T47D (cell line): Measurements from ENCODE around the gene SPTLC1.
"Not testable (repeated sequence)": the region's sequence is repeated elsewhere in the genome, so short reads cannot be mapped to it uniquely, and the experiment has no call there.

Experiments
- DNase-seq, 2 experiments: peaks; one replicate each; pipeline versions ENCODE4 v3.0.0 to v3.0.0-alpha.2; 2011 to 2012; ENCODE audit warnings: low read depth in 1 of 2, low spot score in 1 of 2
- JUND ChIP-seq: IDR thresholded peaks from 2 replicates; pipeline ENCODE4 v1.6.1; 2012; ENCODE audit warnings: low read depth
- in situ Hi-C: cut with HindIII; loops from 2 replicates; pipeline ENCODE4 v1.10.0; 2016; ENCODE audit warnings: low sequenced_read_pairs, low pct_unique_long_range_greater_than_20kb

The SPTLC1 gene

DNA sequence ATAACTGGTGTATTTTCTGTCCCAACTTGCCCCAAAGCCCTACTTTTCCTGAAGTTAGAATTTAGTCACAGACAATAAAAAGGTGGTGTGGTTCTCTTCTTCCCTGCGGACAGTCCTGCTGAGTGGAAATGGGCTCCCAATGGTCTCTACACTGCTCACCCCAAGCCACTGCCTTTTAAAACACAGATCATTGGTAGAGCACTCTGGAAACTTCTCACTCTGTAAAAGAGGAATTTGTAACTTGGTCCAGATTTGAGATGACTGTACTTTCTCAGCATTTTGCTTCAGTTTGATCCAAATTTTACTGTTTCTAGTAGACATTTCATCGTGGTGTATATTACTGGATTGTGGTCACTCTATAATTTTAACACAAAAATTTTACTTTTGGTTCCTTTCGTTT is 84.8 kb downstream of the SPTLC1 start:
- no peak for DNase-seq
- in situ Hi-C loops, result no loop called here
- no peak for TF ChIP-seq JUND

DNA sequence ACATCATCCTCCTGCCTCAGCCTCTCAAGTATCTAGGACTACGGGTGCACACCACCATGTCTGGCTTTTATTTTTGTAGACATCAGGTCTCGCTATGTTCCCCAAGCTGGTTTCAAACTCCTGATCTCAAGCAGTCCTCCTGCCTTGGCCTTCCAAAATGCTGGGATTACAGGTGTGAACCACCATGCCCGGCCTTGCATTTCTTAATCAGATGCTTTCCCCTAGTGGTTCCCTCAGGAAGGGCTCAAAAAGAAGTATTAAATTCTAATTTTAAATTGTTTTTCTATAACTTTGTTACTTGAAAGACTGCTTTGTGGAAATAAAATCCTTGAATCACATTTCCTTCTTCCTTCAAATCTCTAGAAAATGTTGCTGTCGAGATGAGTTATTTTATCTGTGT is 85.7 kb downstream of the SPTLC1 start:
- DNase-seq, result no peak
- in situ Hi-C loops, result no loop called here
- TF ChIP-seq JUND, result no peak

DNA sequence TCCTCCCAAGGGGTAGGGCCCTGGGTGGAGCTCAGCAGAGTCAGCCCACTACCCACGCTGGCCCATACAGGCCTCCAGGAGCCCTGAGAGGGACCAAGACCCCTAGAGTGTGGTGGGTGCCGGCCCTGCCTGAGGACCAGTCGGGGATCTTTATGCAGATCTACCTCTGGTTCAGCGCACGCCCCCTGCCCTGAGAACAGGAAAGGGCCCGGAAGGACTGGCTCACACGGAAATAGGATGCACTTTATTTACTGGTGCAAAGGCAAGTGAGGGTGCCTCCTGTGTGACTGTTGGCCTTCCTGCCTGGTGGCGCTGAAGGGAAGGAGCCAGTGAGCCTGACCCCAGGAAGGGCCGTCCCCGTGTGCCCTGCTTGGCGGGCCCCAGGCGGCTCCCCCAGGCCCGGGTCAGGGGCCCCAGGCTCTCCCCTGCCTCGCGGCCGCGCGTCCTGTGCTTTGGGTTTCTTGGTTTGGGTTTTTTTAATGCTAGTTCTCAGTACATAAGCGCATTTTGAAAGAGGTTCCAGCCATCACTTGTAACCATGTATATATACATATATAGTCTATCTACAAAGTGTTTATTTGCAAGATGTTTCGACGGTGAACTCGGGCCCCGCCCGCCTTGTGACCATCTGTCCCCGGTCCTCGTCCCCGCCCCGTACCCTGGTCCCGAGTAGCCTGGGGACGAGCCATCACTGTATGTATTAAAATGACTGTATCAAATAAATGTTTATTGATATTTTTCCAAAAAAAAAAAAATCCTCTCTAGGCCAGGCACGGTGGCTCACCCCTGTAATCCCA is 88.8 kb downstream of the SPTLC1 start:
- TF ChIP-seq JUND, result no peak
- no peak for DNase-seq
- in situ Hi-C loops, result no loop called here

DNA sequence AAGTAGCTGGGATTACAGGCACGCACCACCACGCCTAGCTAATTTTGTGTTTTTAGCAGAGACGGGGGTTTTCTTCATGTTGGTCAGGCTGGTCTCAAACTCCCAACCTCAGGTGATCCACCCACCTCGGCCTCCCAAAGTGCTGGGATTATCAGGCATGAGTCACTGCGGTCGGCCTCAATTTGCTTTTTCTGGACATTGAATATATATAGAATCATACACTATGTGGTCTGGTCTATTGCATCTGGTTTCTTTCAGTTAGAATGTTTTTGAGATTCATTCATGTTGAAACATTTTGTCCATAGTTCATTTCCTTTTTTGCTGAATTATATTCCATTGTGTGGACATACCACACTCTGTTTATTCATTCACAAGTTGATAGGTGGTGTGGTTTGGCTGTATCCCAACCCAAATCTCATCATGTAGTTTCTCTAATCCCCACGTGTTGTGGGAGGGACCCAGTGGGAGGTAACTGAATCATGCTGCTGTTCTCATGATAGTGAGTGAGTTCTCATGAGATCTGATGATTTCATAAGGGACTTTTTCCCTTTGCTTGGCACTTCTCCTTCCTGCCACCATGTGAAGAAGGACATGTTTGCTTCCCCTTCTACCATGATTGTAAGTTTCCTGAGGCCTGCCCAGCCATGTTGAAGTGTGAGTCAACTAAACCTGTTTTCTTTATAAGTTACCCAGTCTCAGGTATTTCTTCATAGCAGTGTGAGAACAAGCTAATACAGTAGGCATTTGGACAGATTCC is 93.2 kb downstream of the SPTLC1 start:
- DNase-seq, in situ Hi-C loops: not testable (repeated sequence)

DNA sequence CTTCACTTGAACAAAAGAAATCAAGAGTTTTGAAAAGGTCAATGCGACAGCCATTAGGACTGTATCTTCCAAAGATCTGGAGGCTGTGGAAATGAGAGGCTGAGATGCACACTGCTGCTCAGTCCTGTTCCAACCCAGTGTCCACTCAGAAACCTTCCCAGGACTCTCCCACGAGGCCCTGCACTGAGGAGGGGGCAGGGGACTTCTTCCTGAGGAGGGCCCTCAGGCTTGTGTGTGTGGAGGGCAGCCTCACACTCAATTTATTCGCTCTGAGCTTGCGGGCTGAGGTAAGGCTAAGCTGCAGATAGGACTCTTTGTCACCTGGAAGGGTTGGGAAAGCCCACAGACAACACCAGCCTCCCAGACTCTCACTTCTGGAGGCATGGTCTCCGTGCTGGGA is 95.6 kb downstream of the SPTLC1 start:
- no peak for DNase-seq
- in situ Hi-C loops, result no loop called here
- TF ChIP-seq JUND, result no peak

DNA sequence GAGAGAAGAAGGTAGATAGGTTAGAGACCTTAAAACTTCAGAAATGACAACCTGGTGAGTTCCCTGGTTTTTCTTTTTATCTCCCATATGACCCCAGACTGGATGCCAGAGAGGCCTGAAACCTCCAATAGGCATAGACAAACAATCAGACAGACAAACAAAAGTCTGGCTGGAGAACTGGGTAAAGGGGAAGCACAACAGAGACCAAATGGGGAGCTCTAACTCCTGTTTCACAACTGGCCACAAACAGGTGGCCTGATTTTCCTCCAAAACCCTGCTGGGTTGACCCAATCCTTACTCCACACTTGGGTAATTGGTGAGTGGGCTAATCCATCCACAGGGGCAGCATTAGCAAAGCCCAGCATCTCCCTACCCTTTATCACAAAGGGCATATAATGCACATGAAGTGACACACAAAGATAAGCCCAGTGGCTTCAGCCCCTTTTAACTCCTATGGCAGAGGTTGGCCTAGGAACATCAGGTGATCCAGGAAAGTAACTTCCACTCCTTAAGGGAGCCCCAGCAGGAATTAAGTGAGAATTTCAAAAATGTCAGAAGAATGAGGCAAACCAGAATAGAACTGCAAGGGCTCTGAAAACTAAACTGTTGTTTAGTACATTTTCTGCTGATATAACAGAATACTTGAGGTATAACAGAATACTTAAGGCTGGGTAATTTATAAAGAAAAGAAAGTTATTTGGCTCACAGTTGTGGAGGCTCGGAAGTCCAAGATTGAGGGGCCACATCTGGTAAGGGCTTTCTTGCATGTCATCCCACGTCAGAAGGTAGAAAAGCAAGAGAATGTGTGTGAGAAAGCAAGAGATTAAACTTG is 104.3 kb downstream of the SPTLC1 start:
- no peak for DNase-seq
- in situ Hi-C loops, result no loop called here
- no peak for TF ChIP-seq JUND

DNA sequence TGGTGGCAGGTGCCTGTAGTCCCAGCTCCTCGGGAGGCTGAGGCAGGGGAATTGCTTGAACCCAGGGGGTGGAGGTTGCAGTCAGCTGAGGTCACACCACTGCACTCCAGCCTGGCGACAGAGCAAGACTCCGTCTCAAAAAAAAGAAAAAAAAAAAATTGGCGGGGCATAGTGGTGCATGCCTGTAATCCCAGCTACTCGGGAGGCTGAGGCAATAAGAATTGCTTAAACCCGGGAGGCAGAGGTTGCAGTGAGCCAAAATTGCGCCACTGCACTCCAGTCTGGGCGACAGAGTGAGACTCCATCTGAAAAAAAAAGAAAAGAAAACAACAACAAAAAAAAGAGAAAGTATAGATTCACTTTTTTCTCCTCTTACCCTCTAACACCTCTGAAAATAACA is 105.0 kb downstream of the SPTLC1 start:
- in situ Hi-C loops, result not testable (repeated sequence)

DNA sequence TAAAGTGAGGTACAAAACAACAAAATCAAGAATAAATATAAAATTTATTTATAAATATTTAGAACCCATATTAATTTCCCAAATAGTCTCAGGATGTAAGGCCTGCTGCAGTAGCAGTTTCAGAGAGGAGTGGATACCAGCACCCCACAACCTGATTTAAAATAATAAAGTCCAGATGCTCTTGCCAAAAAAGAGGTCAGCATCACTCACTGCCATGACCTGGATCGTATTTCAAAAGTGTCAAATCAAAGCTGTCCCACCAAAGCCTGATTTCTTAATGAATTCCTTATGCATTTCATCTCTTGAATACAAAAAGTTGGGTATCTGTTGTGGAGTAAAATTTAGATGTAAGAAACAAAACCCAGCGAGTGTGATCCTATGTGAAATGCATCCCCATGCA is 107.2 kb downstream of the SPTLC1 start:
- no peak for TF ChIP-seq JUND
- no peak for DNase-seq
- in situ Hi-C loops, result no loop called here

More for the DNA sequence above, 105.0 kb downstream of the SPTLC1 start:
- not testable (repeated sequence) for DNase-seq

DNA sequence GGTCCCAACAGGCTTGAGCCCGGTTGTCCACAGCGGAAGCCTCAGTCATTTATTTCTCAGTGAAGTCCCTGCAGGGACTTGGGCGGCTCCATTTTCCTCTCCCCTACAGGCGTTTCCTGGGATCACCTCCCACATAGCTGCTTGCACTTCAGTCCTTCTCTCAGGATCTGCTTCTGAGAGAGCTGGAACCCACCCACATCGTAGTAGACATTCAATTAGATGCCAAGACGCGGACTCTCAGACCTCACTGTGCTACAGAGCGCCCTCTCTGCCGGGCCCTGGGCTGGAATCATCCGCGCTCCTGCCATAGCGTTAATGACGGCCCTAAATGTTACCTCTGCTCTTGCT is 111.2 kb downstream of the SPTLC1 start:
- TF ChIP-seq JUND, result no peak
- no peak for DNase-seq
- in situ Hi-C loops, result no loop called here

DNA sequence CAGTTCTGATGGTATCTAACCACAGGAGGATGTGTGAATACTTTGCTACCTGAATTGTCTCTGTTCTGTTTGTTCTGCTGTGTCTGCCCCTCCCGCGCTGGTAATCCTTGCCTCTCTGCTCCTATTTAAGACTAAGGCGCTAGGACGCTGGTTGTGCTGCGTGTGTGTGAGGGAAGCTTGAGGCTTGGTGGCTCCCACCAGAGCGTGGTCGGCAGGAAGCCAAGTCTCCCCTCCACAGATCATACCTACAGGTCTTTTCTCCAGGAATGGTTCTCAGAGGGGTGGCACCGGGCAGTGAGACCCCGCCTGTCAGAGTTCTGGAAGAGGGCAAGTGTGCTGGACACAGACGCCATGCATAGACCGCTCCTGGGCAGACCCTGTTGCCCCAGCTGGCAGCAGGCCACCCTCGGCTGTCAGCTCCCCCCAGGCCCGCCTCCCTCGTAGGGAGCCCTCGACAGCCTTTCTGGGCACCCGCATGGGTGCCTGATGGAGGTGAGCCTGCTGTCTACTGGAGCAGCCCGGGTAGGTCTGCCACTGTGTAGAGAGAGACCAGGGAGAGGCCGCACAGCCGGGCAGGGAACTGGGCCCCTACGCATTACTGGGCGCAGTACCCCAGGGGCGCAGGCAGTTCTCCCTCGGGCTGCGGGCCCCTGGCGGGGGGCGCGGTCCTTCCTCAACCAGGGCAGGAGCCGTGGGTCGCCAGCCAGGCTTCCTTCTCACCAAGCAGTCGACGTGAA is 111.7 kb downstream of the SPTLC1 start:
- in situ Hi-C loops, result no loop called here
- no peak for DNase-seq
- TF ChIP-seq JUND, result no peak

DNA sequence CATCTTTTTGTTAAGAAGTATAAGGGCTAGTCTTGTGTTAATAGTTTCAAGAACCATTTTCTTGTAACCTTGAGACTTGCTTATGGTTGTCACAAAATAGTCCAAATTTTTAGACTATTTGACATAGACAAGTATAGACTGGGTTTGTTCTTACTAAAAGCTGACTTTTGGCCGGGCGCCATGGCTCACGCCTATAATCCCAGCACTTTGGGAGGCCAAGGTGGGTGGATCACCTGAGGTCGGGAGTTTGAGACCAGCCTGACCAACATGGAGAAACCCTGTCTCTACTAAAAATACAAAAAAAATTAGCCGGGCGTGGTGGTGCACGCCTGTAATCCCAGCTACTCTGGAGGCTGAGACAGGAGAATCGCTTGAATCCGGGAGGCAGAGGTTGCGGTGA is 113.3 kb downstream of the SPTLC1 start:
- in situ Hi-C loops, DNase-seq: not testable (repeated sequence)

DNA sequence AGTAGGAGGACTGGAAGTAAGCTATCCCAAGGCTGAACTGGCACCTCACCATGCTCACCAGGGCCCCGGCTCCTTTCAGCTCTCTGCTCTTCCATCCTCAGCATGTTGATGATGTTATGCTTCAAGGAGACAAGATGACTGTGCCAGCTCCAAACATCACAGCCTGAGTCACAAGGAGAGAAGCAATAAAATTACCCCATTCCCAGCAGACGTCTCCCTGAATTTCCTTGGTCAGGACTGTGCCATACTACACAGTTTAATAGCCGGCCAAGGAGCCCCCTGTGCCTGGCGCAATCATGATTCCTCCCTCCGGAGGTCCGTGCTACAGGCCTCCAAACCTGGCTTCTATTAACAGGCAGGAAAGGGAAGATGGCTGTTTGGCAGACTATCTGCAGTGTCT is 114.0 kb downstream of the SPTLC1 start:
- no peak for DNase-seq
- in situ Hi-C loops, result no loop called here
- no peak for TF ChIP-seq JUND
